Measurements from ENCODE around the gene NECAB3.

DNA sequence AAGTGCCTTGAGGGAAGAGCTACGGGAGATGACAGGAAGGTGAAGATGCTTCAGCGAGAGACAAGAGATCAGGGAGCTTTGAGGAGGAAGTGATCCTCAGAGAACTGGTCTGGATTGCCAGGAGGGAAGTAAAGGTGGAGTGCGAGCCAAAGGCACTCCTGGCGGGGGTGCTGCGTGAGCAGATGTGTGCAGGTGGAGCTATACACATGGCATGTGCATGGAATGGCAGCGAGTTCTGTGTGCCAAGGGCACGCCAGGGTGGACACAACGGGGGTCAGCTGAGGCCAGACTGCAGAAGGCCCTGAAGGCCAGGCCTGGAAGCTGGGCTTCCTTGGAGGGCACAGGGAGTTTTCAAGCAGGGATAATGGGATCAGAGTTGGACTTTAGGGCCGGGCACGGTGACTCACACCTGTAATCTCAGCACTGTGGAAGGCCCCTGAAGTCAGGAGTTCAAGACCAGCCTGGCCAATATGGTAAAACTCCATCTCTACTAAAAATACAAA lies 39.7 kb upstream of the NECAB3 start:
- TF ChIP-seq CTCF (IDR thresholded peaks at IDR 0.05) (no peak), POLR2A (IDR thresholded peaks at IDR 0.05) (no peak)

All from uterus (tissue), 2 donors.